GM18505 (cell line): Measurements from ENCODE around the gene SLC12A2.

Experiments
- ATAC-seq: cut with Tn5 transposase; IDR thresholded peaks from one replicate; pipeline ENCODE4 v1.9.1; 2021; ENCODE audit not compliant: unreplicated experiment
- POLR2A ChIP-seq: IDR thresholded peaks from 4 replicates; pipeline ENCODE4 v1.6.1; 2011; ENCODE audit warnings: borderline replicate concordance; ENCODE audit not compliant: insufficient read depth, insufficient read length; ENCODE audit errors: extremely low read depth

Gene SLC12A2

GRCh38 chr5:128111818-128112448 lies 28.4 kb downstream of the SLC12A2 start:
- no peak for ATAC-seq

GRCh38 chr5:128116445-128116844 lies 32.9 kb downstream of the SLC12A2 start:
- TF ChIP-seq POLR2A = no peak
- ATAC-seq = no peak

More at GRCh38 chr5:128111818-128112448, 28.4 kb downstream of the SLC12A2 start:
- no peak for TF ChIP-seq POLR2A

- ATAC-seq = no peak
These were observed 34.6 kb downstream of the SLC12A2 start for GRCh38 chr5:128118214-128118613.

GRCh38 chr5:128121651-128122050 lies 38.1 kb downstream of the SLC12A2 start:
- no peak for TF ChIP-seq POLR2A
- ATAC-seq = no peak

More at GRCh38 chr5:128118214-128118613, 34.6 kb downstream of the SLC12A2 start:
- no peak for TF ChIP-seq POLR2A

GRCh38 chr5:128123936-128124335 lies 40.4 kb downstream of the SLC12A2 start:
- ATAC-seq = no peak
- TF ChIP-seq POLR2A = no peak

- ATAC-seq = no peak
- TF ChIP-seq POLR2A = no peak
These were observed 42.7 kb downstream of the SLC12A2 start for GRCh38 chr5:128126241-128126640.

- no peak for TF ChIP-seq POLR2A
These were observed 48.9 kb downstream of the SLC12A2 start for GRCh38 chr5:128132499-128132898.

GRCh38 chr5:128135286-128135685 lies 51.7 kb downstream of the SLC12A2 start:
- TF ChIP-seq POLR2A = no peak
- no peak for ATAC-seq

More at GRCh38 chr5:128132499-128132898, 48.9 kb downstream of the SLC12A2 start:
- ATAC-seq = no peak

GRCh38 chr5:128143911-128144310 lies 60.3 kb downstream of the SLC12A2 start:
- TF ChIP-seq POLR2A = no peak
- no peak for ATAC-seq

GRCh38 chr5:128144491-128144890 lies 60.9 kb downstream of the SLC12A2 start:
- TF ChIP-seq POLR2A = no peak
- no peak for ATAC-seq

- TF ChIP-seq POLR2A = no peak
- no peak for ATAC-seq
These were observed 63.1 kb downstream of the SLC12A2 start for GRCh38 chr5:128146671-128147070.

- no peak for TF ChIP-seq POLR2A
- ATAC-seq = no peak
These were observed 71.4 kb downstream of the SLC12A2 start for GRCh38 chr5:128154943-128155342.

GRCh38 chr5:128155776-128156175 lies 72.2 kb downstream of the SLC12A2 start:
- TF ChIP-seq POLR2A = no peak

GRCh38 chr5:128156521-128156920 lies 73.0 kb downstream of the SLC12A2 start:
- no peak for ATAC-seq
- TF ChIP-seq POLR2A = no peak

More at GRCh38 chr5:128155776-128156175, 72.2 kb downstream of the SLC12A2 start:
- ATAC-seq = no peak
